GM18858 (cell line): ENCODE results near the gene LRP1B.
"Not testable (repeated sequence)": the region's sequence is repeated elsewhere in the genome, so short reads cannot be mapped to it uniquely, and the experiment has no call there.

Experiments used
- ATAC-seq: cut with Tn5 transposase; IDR thresholded peaks from one replicate; pipeline ENCODE4 v1.9.1; 2021; ENCODE audit not compliant: unreplicated experiment

Gene LRP1B

GRCh38 chr2:140596447-140596846 lies 1534.4 kb downstream of the LRP1B start:
- peak; percentile 76 for ATAC-seq

GRCh38 chr2:140595107-140595506 lies 1535.7 kb downstream of the LRP1B start:
- no peak for ATAC-seq

GRCh38 chr2:140593132-140593531 lies 1537.7 kb downstream of the LRP1B start:
- ATAC-seq, result no peak

- no peak for ATAC-seq
Measured at GRCh38 chr2:140589696-140590095, 1541.1 kb downstream of the LRP1B start.

GRCh38 chr2:140589273-140589672 lies 1541.5 kb downstream of the LRP1B start:
- ATAC-seq, result no peak

GRCh38 chr2:140586379-140586778 lies 1544.4 kb downstream of the LRP1B start:
- ATAC-seq, result peak; percentile 99

GRCh38 chr2:140585016-140585415 lies 1545.8 kb downstream of the LRP1B start:
- no peak for ATAC-seq

GRCh38 chr2:140584471-140584870 lies 1546.3 kb downstream of the LRP1B start:
- ATAC-seq, result no peak

GRCh38 chr2:140580532-140581151 lies 1550.2 kb downstream of the LRP1B start:
- ATAC-seq, result no peak

GRCh38 chr2:140577453-140577852 lies 1553.4 kb downstream of the LRP1B start:
- no peak for ATAC-seq

- no peak for ATAC-seq
Measured at GRCh38 chr2:140567734-140568133, 1563.1 kb downstream of the LRP1B start.

GRCh38 chr2:140565756-140566155 lies 1565.1 kb downstream of the LRP1B start:
- no peak for ATAC-seq

- no peak for ATAC-seq
Measured at GRCh38 chr2:140555701-140556100, 1575.1 kb downstream of the LRP1B start.

GRCh38 chr2:140552634-140553033 lies 1578.2 kb downstream of the LRP1B start:
- ATAC-seq, result no peak

- ATAC-seq, result no peak
Measured at GRCh38 chr2:140551287-140551686, 1579.5 kb downstream of the LRP1B start.

GRCh38 chr2:140550821-140551220 lies 1580.0 kb downstream of the LRP1B start:
- ATAC-seq, result no peak

GRCh38 chr2:140544769-140545168 lies 1586.0 kb downstream of the LRP1B start:
- not testable (repeated sequence) for ATAC-seq

- ATAC-seq, result no peak
Measured at GRCh38 chr2:140542627-140543026, 1588.2 kb downstream of the LRP1B start.

GRCh38 chr2:140539242-140539875 lies 1591.5 kb downstream of the LRP1B start:
- ATAC-seq, result no peak

GRCh38 chr2:140529706-140530105 lies 1601.1 kb downstream of the LRP1B start:
- no peak for ATAC-seq

- no peak for ATAC-seq
Measured at GRCh38 chr2:140528982-140529381, 1601.8 kb downstream of the LRP1B start.

- ATAC-seq, result no peak
Measured at GRCh38 chr2:140526575-140526974, 1604.2 kb downstream of the LRP1B start.

- ATAC-seq, result no peak
Measured at GRCh38 chr2:140512106-140512505, 1618.7 kb downstream of the LRP1B start.
